ENCODE results near the gene NSDHL. TPM values are rescaled to one million over a fixed set of nuclear protein-coding genes. Genes with fewer than 3 reads are reported as not detected.

The NSDHL gene
- total RNA-seq, 1 experiment from 2014 or later: 22.1 TPM

DNA sequence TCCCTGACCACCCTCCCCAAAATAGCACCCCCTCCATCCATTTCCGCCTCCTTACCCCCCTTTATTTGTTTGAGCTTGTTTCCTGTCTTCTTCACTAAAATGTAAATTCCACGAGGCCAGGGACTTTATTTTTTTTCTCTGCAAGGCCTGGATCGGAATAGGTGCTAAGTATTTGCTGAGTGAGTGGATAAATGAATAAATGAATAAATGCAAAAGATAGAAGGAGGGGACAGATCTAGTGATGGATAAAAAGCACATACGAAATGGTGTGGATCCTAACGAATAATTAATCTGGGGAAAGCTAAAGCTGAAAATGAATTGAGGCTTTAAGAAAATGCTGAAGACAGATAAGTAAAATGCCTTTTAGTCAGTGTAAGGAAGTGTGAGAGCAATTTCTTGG is 12.5 kb upstream of the NSDHL start:
- no peaks in the 10 kb centered on the region for H3K36me3 ChIP-seq (ENCODE audit: control insufficient read depth in 1 of 2, insufficient read depth in 2 of 2, low read length in 2 of 2)
- POLR2A ChIA-PET: no interaction called here
- no peaks in the 10 kb centered on the region for H3K79me2 ChIP-seq (ENCODE audit: insufficient read depth, low read length)

More for the DNA sequence above, 12.5 kb upstream of the NSDHL start:
- BruUV-seq (replicated peaks): no TSS peak
- Histone ChIP-seq H3K4me2 (ENCODE audit: low read length) (no peak overlapping the region), H2AFZ (ENCODE audit: low read depth, low read length, poor library complexity, severe bottlenecking) (no peak overlapping the region), H3K4me3 (replicated peaks in 1 of 2; ENCODE audit: low read depth in 1 of 2, low read length in 2 of 2) (no peak overlapping the region), H3K27ac (ENCODE audit: low read depth, low read length) (no peak overlapping the region), H3K9me2 (ENCODE audit: insufficient read depth) (no peaks in the 10 kb centered on the region), H3K4me1 (ENCODE audit: control insufficient read depth in 1 of 2, insufficient read depth in 2 of 2, low read length in 2 of 2) (no peaks in the 10 kb centered on the region), H4K20me1 (ENCODE audit: insufficient read depth) (no peaks in the 10 kb centered on the region), H3K27me3 (ENCODE audit: insufficient read depth, low read length) (no peaks in the 10 kb centered on the region), H3K9ac (ENCODE audit: low read length) (no peak overlapping the region), H3K9me3 (ENCODE audit: control insufficient read depth in 1 of 2, insufficient read depth in 1 of 2, low read depth in 1 of 2, low read length in 2 of 2) (no peaks in the 10 kb centered on the region)
- intact Hi-C loops (cut with micrococcal nuclease): no loop called here
- TF ChIP-seq, protein P1, sequence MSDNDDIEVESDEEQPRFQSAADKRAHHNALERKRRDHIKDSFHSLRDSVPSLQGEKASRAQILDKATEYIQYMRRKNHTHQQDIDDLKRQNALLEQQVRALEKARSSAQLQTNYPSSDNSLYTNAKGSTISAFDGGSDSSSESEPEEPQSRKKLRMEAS (IDR thresholded peaks at IDR 0.05): no peak
- TF ChIP-seq, protein P2, sequence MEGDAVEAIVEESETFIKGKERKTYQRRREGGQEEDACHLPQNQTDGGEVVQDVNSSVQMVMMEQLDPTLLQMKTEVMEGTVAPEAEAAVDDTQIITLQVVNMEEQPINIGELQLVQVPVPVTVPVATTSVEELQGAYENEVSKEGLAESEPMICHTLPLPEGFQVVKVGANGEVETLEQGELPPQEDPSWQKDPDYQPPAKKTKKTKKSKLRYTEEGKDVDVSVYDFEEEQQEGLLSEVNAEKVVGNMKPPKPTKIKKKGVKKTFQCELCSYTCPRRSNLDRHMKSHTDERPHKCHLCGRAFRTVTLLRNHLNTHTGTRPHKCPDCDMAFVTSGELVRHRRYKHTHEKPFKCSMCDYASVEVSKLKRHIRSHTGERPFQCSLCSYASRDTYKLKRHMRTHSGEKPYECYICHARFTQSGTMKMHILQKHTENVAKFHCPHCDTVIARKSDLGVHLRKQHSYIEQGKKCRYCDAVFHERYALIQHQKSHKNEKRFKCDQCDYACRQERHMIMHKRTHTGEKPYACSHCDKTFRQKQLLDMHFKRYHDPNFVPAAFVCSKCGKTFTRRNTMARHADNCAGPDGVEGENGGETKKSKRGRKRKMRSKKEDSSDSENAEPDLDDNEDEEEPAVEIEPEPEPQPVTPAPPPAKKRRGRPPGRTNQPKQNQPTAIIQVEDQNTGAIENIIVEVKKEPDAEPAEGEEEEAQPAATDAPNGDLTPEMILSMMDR (IDR thresholded peaks at IDR 0.05 in 2 of 3, conservative IDR thresholded peaks at IDR 0.05 in 1 of 3; ENCODE audit: borderline replicate concordance in 1 of 3, insufficient read depth in 1 of 3, low read depth in 2 of 3, low read length in 2 of 3): no peak
- TF ChIP-seq EGR1 (IDR thresholded peaks at IDR 0.05; ENCODE audit: low read depth): no peak
- TF ChIP-seq CEBPB (IDR thresholded peaks at IDR 0.05; ENCODE audit: low read depth): no peak
- TF ChIP-seq, protein P3, sequence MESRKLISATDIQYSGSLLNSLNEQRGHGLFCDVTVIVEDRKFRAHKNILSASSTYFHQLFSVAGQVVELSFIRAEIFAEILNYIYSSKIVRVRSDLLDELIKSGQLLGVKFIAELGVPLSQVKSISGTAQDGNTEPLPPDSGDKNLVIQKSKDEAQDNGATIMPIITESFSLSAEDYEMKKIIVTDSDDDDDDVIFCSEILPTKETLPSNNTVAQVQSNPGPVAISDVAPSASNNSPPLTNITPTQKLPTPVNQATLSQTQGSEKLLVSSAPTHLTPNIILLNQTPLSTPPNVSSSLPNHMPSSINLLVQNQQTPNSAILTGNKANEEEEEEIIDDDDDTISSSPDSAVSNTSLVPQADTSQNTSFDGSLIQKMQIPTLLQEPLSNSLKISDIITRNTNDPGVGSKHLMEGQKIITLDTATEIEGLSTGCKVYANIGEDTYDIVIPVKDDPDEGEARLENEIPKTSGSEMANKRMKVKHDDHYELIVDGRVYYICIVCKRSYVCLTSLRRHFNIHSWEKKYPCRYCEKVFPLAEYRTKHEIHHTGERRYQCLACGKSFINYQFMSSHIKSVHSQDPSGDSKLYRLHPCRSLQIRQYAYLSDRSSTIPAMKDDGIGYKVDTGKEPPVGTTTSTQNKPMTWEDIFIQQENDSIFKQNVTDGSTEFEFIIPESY (IDR thresholded peaks at IDR 0.05; ENCODE audit: extremely low read depth, insufficient replicate concordance, low read length): no peak
- TF ChIP-seq YY1 (IDR thresholded peaks at IDR 0.05; ENCODE audit: extremely low read depth, insufficient replicate concordance, low read depth, low read length): no peak
- TF ChIP-seq POLR2AphosphoS5 (IDR thresholded peaks at IDR 0.05; ENCODE audit: low read depth, low read length): no peak
- ATAC-seq (no peak), DNase-seq (ENCODE audit: low read depth, low spot score) (no peak)
- RAD21 ChIA-PET (ENCODE audit: low non-redundant PET in 1 of 2, low total read pairs in 2 of 2, uncharacterized antibody in 2 of 2, unreplicated experiment in 2 of 2): no interaction called here
- CTCF ChIA-PET: no interaction called here
